Activated B cell treated with CpG ODN at 0.5 μM for 24 hours (primary cell): ENCODE measurements around the gene SMC2. TPM values are rescaled to one million over a fixed set of nuclear protein-coding genes. Genes with fewer than 3 reads are reported as not detected.

ENCODE experiments used
- ATAC-seq: fragments of 200-7000 bp; cut with Tn5 transposase; one replicate; pipeline ENCODE4 v1.10.0; 2021; ENCODE audit warnings: low read depth, mild to moderate bottlenecking, moderate library complexity
- CTCF ChIA-PET: fragments of 350-600 bp; sonication (Branson Sonifier 250); formaldehyde crosslinking; loops from one replicate; lab custom pipeline; 2021; ENCODE audit warnings: antibody characterized with exemption; lab: Charles Lee
- POLR2A ChIA-PET: fragments of 350-600 bp; sonication (Branson Sonifier 250); formaldehyde crosslinking; loops from one replicate; lab custom pipeline; 2021; ENCODE audit warnings: antibody characterized with exemption; lab: Charles Lee
- DNase-seq: peaks from one replicate; pipeline ENCODE4 v3.0.0; 2022
- H3K27ac Mint-ChIP-seq: one replicate; pipeline ENCODE4 v1.8.0; 2020; ENCODE audit warnings: mixed read lengths
- H3K27me3 Mint-ChIP-seq: one replicate; pipeline ENCODE4 v1.8.0; 2021; ENCODE audit warnings: mixed read lengths
- H3K36me3 Mint-ChIP-seq: one replicate; pipeline ENCODE4 v1.8.0; 2021; ENCODE audit warnings: low read depth, mixed read lengths
- H3K4me1 Mint-ChIP-seq: one replicate; pipeline ENCODE4 v1.8.0; 2021; ENCODE audit warnings: mixed read lengths
- H3K4me3 Mint-ChIP-seq: one replicate; pipeline ENCODE4 v1.8.0; 2020; ENCODE audit warnings: mild to moderate bottlenecking, mixed read lengths
- H3K9me3 Mint-ChIP-seq: one replicate; pipeline ENCODE4 v1.8.0; 2020; ENCODE audit warnings: mixed read lengths
- CTCF ChIP-seq: fragments of 200-600 bp; IDR thresholded peaks from one replicate; pipeline ENCODE4 v1.8.0; 2022; ENCODE audit warnings: antibody characterized with exemption, mild to moderate bottlenecking
- intact Hi-C: fragments of 100-400 bp; cut with micrococcal nuclease; formaldehyde crosslinking; loops from one replicate; pipeline ENCODE4 v1.15.1; 2024
- total RNA-seq: library from RNA; stranded (reverse); gene quantifications from 2 replicates; pipeline ENCODE4 v1.2.3, GENCODE V29; 2022

Gene SMC2
- total RNA-seq, 1 donor from 2014 or later = 13.5 TPM

- no peak overlapping the region for H3K27ac Mint-ChIP-seq
- no peaks in the 10 kb centered on the region for H3K4me1 Mint-ChIP-seq
- POLR2A ChIA-PET = no interaction called here
- no peaks in the 10 kb centered on the region for H3K9me3 Mint-ChIP-seq
- CTCF ChIA-PET = no interaction called here
- intact Hi-C loops = no loop called here
- H3K36me3 Mint-ChIP-seq = peaks cover 63% of the 10 kb centered on the region
- TF ChIP-seq CTCF = no peak
- no peak for ATAC-seq
- DNase-seq = no peak
- H3K4me3 Mint-ChIP-seq = no peak overlapping the region
- no peaks in the 10 kb centered on the region for H3K27me3 Mint-ChIP-seq
Measured at GRCh38 chr9:104118916-104119315, 24.8 kb downstream of the SMC2 start.

- Mint-ChIP-seq H3K9me3 (no peaks in the 10 kb centered on the region), H3K27me3 (no peaks in the 10 kb centered on the region), H3K4me3 (no peak overlapping the region), H3K4me1 (no peaks in the 10 kb centered on the region), H3K27ac (no peak overlapping the region), H3K36me3 (peaks cover 66% of the 10 kb centered on the region)
- ChIA-PET CTCF (no interaction called here), POLR2A (no interaction called here)
- ATAC-seq (no peak), DNase-seq (no peak)
- no peak for TF ChIP-seq CTCF
- intact Hi-C loops = no loop called here
Measured at GRCh38 chr9:104121022-104121421, 26.9 kb downstream of the SMC2 start.

- intact Hi-C loops = no loop called here
- Mint-ChIP-seq H3K36me3 (peaks cover 42% of the 10 kb centered on the region), H3K27ac (no peak overlapping the region), H3K4me3 (no peak overlapping the region), H3K4me1 (no peaks in the 10 kb centered on the region), H3K27me3 (no peaks in the 10 kb centered on the region), H3K9me3 (peaks cover 6% of the 10 kb centered on the region)
- ChIA-PET POLR2A (no interaction called here), CTCF (no interaction called here)
- DNase-seq (no peak), ATAC-seq (no peak)
- TF ChIP-seq CTCF = no peak
Measured at GRCh38 chr9:104138243-104138868, 44.2 kb downstream of the SMC2 start.

GRCh38 chr9:104142799-104143549 is 48.9 kb downstream of the SMC2 start:
- DNase-seq = no peak
- no peak overlapping the region for H3K4me3 Mint-ChIP-seq
- no peaks in the 10 kb centered on the region for H3K4me1 Mint-ChIP-seq
- ATAC-seq = no peak
- no peaks in the 10 kb centered on the region for H3K27me3 Mint-ChIP-seq
- CTCF ChIA-PET = no interaction called here
- POLR2A ChIA-PET = no interaction called here
- H3K36me3 Mint-ChIP-seq = peaks cover 8% of the 10 kb centered on the region
- no peak for TF ChIP-seq CTCF
- intact Hi-C loops = no loop called here
- H3K27ac Mint-ChIP-seq = no peak overlapping the region
- H3K9me3 Mint-ChIP-seq = no peaks in the 10 kb centered on the region

- intact Hi-C loops = no loop called here
- TF ChIP-seq CTCF = no peak
- Mint-ChIP-seq H3K9me3 (no peaks in the 10 kb centered on the region), H3K27me3 (no peaks in the 10 kb centered on the region), H3K4me1 (no peaks in the 10 kb centered on the region), H3K4me3 (no peak overlapping the region), H3K27ac (no peak overlapping the region), H3K36me3 (peaks cover 7% of the 10 kb centered on the region)
- DNase-seq (no peak), ATAC-seq (no peak)
- ChIA-PET POLR2A (no interaction called here), CTCF (no interaction called here)
Measured at GRCh38 chr9:104143550-104143910, 49.4 kb downstream of the SMC2 start.
